ENCODE measurements around the gene WDFY4. TPM values are rescaled to one million over a fixed set of nuclear protein-coding genes. Genes with fewer than 3 reads are reported as not detected.

Gene WDFY4
- total RNA-seq, 1 donor from 2014 or later, result 0.34 TPM

DNA sequence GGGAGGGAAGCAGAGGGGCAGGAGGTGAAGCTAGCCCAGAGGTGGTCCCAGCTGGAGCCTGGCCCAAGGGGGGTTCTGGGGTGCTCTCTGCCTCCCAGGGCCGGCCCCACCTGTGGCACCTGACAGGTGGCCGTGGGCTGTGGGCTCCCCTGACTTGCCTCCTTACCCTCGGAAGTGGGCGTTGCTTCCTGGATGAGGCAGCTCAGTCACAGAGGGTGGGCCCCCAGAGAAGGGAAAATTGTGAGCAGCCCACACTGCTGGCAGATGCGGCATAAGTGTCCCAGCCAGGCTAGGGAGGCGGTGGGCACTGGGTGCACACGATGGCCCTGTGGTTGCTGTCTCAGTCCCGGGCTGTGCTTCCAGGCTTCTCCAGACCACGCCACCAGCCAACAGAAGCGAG is 136.0 kb downstream of the WDFY4 start:
- no peak for DNase-seq

- DNase-seq, result no peak
Measured at GRCh38 chr10:48821111-48821510, 136.4 kb downstream of the WDFY4 start.

- no peak for DNase-seq
Measured at GRCh38 chr10:48821692-48822091, 137.0 kb downstream of the WDFY4 start.

DNA sequence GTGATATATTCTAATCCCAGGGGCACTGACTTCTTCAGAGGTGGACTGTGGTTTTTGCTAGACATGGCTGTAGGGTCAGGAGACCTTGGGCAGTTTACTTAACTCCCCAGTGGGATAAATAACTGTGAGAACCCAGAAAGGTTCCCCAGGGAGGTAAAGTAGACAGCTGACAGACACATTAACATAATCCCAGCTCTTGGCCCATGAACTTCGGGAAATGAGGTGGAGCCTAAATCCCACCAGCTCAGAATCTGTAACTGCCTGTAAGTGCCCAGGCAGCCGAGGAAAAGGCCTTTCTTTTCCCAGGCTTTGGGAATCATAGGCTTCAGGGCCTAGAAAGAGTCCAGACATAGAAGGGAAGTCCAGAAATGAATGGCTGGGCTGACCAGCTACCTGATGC is 149.0 kb downstream of the WDFY4 start:
- no peak for DNase-seq

GRCh38 chr10:48834189-48834965 is 149.7 kb downstream of the WDFY4 start:
- DNase-seq, result no peak

GRCh38 chr10:48835781-48836180 is 151.1 kb downstream of the WDFY4 start:
- no peak for DNase-seq

DNA sequence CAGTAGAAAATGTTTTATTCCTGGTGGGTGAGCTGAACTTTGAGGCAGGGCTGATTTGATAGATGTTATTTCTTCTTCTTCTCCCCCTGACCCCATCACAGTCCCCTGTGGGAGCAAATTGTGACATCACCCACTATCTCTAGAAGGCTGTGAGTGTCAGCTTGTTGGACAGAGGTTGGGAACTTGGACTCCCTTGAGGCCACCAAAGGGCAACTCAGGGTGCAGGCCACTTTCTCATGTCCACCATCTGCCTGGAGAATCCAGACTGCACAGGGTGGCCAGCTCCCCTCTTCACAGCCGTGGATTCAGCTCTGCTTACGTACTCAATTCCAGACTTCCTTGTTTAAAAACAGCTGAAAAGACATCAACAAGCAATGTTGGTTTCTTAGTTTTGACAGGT is 151.9 kb downstream of the WDFY4 start:
- no peak for DNase-seq

- DNase-seq, result no peak
Measured at GRCh38 chr10:48838834-48839233, 154.2 kb downstream of the WDFY4 start.

- DNase-seq, result no peak
Measured at GRCh38 chr10:48839809-48840679, 155.4 kb downstream of the WDFY4 start.

DNA sequence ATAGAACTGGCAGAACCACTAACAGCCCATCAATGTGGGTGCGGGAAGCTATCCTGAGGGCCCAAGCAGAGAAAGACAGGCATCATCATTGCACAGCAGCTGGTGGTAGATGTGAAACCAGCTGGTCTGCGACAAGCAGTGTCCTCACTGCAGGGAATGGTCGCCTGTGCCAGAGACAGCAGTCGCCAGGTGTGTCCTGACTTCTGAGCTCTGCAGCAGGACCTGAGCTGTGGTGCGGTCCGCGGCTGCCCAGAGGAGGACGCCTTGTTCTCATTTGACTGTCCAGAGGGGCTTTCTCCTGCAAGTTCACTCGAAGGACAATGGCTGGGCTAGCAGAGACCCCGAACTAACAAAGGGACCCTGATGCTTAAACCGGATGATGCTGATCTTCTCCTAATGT is 157.6 kb downstream of the WDFY4 start:
- DNase-seq, result no peak

GRCh38 chr10:48843198-48843597 is 158.5 kb downstream of the WDFY4 start:
- no peak for DNase-seq

- no peak for DNase-seq
Measured at GRCh38 chr10:48844616-48845015, 159.9 kb downstream of the WDFY4 start.

DNA sequence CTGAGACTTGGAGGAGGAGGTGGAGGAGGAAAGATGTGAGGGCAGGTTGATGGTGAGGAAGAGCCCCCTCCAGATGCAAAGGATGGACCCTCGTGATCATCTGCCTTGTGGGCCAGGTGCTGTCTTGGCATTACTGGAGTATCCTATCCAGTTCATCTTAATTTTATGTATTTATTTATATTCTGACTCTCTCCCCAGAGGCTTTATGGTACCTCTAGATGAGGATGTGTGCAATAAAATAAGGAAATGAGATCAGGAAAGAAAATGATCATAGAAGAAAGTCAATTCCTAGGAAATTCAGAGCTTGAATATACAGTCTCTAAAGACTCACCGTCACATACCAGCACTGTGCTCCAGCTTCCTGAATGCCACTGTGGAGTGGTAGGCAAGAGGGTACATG is 160.8 kb downstream of the WDFY4 start:
- no peak for DNase-seq

GRCh38 chr10:48847691-48848090 is 163.0 kb downstream of the WDFY4 start:
- DNase-seq, result no peak

GRCh38 chr10:48856855-48857254 is 172.2 kb downstream of the WDFY4 start:
- no peak for DNase-seq

DNA sequence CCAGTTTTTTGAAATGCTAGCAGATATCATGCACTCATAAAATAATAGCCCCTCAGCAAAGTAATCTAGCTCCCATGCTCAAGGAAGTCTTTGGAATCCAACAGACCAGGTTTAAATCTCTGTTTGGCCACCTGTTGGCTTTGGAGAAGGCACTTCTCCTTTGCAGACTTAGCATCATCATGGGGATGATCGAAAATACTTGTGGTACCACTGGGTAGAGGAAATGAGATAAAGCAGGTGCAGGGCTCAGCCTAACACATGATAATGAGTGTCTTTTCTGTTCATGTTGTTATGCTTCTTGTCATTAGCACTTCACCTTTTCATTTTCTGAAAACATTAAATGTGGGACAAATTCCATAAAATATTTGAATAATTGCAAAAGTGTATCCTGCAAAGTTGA is 187.6 kb downstream of the WDFY4 start:
- DNase-seq, result no peak

- no peak for DNase-seq
Measured at GRCh38 chr10:48878091-48878490, 193.4 kb downstream of the WDFY4 start.

- DNase-seq, result no peak
Measured at GRCh38 chr10:48879451-48879850, 194.8 kb downstream of the WDFY4 start.

GRCh38 chr10:48880016-48880705 is 195.5 kb downstream of the WDFY4 start:
- no peak for DNase-seq

GRCh38 chr10:48881937-48882336 is 197.3 kb downstream of the WDFY4 start:
- no peak for DNase-seq

DNA sequence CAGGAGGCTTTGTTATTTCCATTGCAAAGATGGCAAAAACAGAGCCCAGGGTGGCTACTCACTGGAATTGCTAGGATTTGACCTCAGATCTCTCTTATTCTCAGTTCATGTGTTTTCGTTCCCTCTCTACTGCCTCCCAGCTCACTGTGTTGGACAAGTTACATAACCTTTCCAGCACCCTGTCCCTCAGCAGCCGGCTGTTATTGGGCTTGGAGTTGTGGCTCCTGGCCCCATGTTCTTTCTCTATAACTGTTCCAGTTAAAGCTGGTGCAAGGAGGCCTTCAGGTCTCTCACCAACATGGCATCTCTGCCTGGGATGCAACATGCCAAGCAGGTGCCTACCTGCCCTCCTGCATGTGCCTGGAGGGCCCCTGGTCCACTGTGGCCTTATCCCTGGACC is 198.2 kb downstream of the WDFY4 start:
- DNase-seq, result no peak

DNA sequence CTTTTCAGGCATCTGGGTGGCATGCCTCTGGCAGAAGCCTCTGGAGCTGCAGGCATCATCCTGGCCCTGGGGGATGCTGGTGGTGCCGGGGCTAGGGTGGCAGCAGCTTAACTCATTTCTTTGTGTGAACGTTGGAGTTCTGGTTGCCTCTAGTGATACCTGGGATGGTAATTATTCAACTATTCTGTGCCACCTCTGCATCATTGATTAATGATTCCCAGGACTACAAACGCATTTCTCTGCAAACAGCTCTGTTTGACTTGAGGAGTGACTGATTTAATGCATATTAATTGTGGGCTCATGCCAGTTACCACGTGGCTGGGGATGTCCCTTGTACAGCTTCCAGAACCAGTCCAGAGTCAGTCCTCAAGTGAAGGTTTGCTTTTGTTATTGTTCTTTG is 199.0 kb downstream of the WDFY4 start:
- no peak for DNase-seq
